Hepatocyte (in vitro differentiated cells): Measurements from ENCODE around the gene AKAP13. TPM values are rescaled to one million over a fixed set of nuclear protein-coding genes. Genes with fewer than 3 reads are reported as not detected.

Source experiments
- DNase-seq: peaks from one replicate; pipeline ENCODE4 v3.0.0-alpha.2; 2016; ENCODE audit warnings: low spot score
- H2AFZ ChIP-seq: fragments of 200-600 bp; sonication (generic); 2 replicates; pipeline ENCODE4 v1.6.0; 2016; ENCODE audit warnings: antibody characterized with exemption, mild to moderate bottlenecking
- H3K27ac ChIP-seq: fragments of 200-600 bp; sonication (generic); 2 replicates; pipeline ENCODE4 v1.5.1; 2016; ENCODE audit warnings: mild to moderate bottlenecking
- H3K27me3 ChIP-seq: fragments of 200-600 bp; sonication (generic); 2 replicates; pipeline ENCODE4 v1.6.1; 2016
- H3K36me3 ChIP-seq: fragments of 200-600 bp; sonication (generic); replicated peaks from 2 replicates; pipeline ENCODE4 v1.5.1; 2016; ENCODE audit warnings: low read depth; ENCODE audit not compliant: insufficient read depth
- H3K4me1 ChIP-seq: fragments of 200-600 bp; sonication (generic); 2 replicates; pipeline ENCODE4 v1.5.1; 2016; ENCODE audit warnings: mild to moderate bottlenecking, moderate library complexity; ENCODE audit not compliant: insufficient read depth
- H3K4me2 ChIP-seq: fragments of 200-600 bp; sonication (generic); 2 replicates; pipeline ENCODE4 v1.6.0; 2016
- H3K4me3 ChIP-seq: fragments of 200-600 bp; sonication (generic); 2 replicates; pipeline ENCODE4 v1.5.1; 2016; ENCODE audit warnings: mild to moderate bottlenecking
- H3K79me2 ChIP-seq: fragments of 200-600 bp; sonication (generic); 2 replicates; pipeline ENCODE4 v1.6.0; 2017; ENCODE audit warnings: mild to moderate bottlenecking
- H3K9me2 ChIP-seq: fragments of 200-600 bp; sonication (generic); replicated peaks from 2 replicates; pipeline ENCODE4 v1.6.0; 2017; ENCODE audit warnings: mild to moderate bottlenecking; ENCODE audit not compliant: insufficient read depth
- H3K9me3 ChIP-seq: fragments of 200-600 bp; sonication (generic); 2 replicates; pipeline ENCODE4 v1.5.1; 2016; ENCODE audit warnings: low read depth, mild to moderate bottlenecking
- H4K20me1 ChIP-seq: fragments of 200-600 bp; sonication (generic); 2 replicates; pipeline ENCODE4 v1.6.0; 2016; ENCODE audit warnings: mild to moderate bottlenecking; ENCODE audit not compliant: insufficient read depth, poor library complexity, severe bottlenecking
- CTCF ChIP-seq: fragments of 200-600 bp; sonication (generic); IDR thresholded peaks from 2 replicates; pipeline ENCODE4 v1.5.1; 2016; ENCODE audit warnings: antibody characterized with exemption, mild to moderate bottlenecking; ENCODE audit not compliant: poor library complexity
- EZH2 ChIP-seq: fragments of 200-600 bp; sonication (generic); IDR thresholded peaks from 2 replicates; pipeline ENCODE4 v1.6.1; 2016; ENCODE audit warnings: antibody characterized with exemption, mild to moderate bottlenecking, borderline replicate concordance
- EZH2phosphoT487 ChIP-seq: fragments of 200-600 bp; sonication (generic); IDR thresholded peaks from one replicate; pipeline ENCODE4 v1.6.1; 2018; ENCODE audit warnings: antibody characterized with exemption, mild to moderate bottlenecking, low read depth, moderate library complexity; ENCODE audit not compliant: unreplicated experiment, severe bottlenecking
- WGBS: methylation state at CpG from one replicate; pipeline ENCODE4 v1.1.6; 2016; ENCODE audit warnings: low lambda C conversion rate; ENCODE audit errors: missing lambda C conversion rate; 5-methylcytosine and 5-hydroxymethylcytosine counted together
- polyA plus RNA-seq: library from polyadenylated mRNA; unstranded; fragments of >200 nt; fragmentation: Nextera tagmentation; extraction: Ambion mirVana; gene quantifications from 2 replicates; pipeline ENCODE4 v1.2.1, GENCODE V29; 2016
- total RNA-seq: library from RNA; depleted of rRNA; stranded (reverse); fragments of >200 nt; gene quantifications from 2 replicates; pipeline ENCODE4 v1.2.3, GENCODE V29; 2014

Gene AKAP13
- total and polyA plus RNA-seq, 2 experiments from 2014 or later: 55.6 to 80.9 TPM

- Histone ChIP-seq H3K79me2 (peaks cover 81% of the 10 kb centered on the region), H4K20me1 (peaks cover under 1% of the 10 kb centered on the region), H3K4me1 (no peaks in the 10 kb centered on the region), H3K4me2 (no peak overlapping the region), H3K27me3 (no peaks in the 10 kb centered on the region), H3K4me3 (no peak overlapping the region), H3K9me2 (no peaks in the 10 kb centered on the region), H3K27ac (no peak overlapping the region), H3K9me3 (no peaks in the 10 kb centered on the region), H2AFZ (no peak overlapping the region), H3K36me3 (no peaks in the 10 kb centered on the region)
- WGBS: 96% methylated on average over 10 of the region's 10 CpGs
- TF ChIP-seq EZH2 (no peak), CTCF (no peak), EZH2phosphoT487 (no peak)
- no peak for DNase-seq
These were observed 393.6 kb downstream of the AKAP13 start for GRCh38 chr15:85773970-85774369.

- Histone ChIP-seq H3K27ac (no peak overlapping the region), H3K36me3 (no peaks in the 10 kb centered on the region), H2AFZ (no peak overlapping the region), H3K9me2 (no peaks in the 10 kb centered on the region), H3K9me3 (no peaks in the 10 kb centered on the region), H3K79me2 (peaks cover 93% of the 10 kb centered on the region), H4K20me1 (peaks cover 7% of the 10 kb centered on the region), H3K4me3 (no peak overlapping the region), H3K4me2 (no peak overlapping the region), H3K4me1 (no peaks in the 10 kb centered on the region), H3K27me3 (no peaks in the 10 kb centered on the region)
- no peak for TF ChIP-seq EZH2phosphoT487
- TF ChIP-seq EZH2: no peak
- TF ChIP-seq CTCF: no peak
- 91% methylated on average over 18 of the region's 18 CpGs for WGBS
- DNase-seq: no peak
These were observed 397.1 kb downstream of the AKAP13 start for GRCh38 chr15:85777250-85778106.

GRCh38 chr15:85778107-85778776 lies 397.8 kb downstream of the AKAP13 start:
- Histone ChIP-seq H3K27ac (no peak overlapping the region), H4K20me1 (peaks cover 7% of the 10 kb centered on the region), H3K79me2 (peaks cover 96% of the 10 kb centered on the region), H2AFZ (no peak overlapping the region), H3K4me1 (no peaks in the 10 kb centered on the region), H3K4me2 (no peak overlapping the region), H3K9me3 (no peaks in the 10 kb centered on the region), H3K4me3 (no peak overlapping the region), H3K9me2 (no peaks in the 10 kb centered on the region), H3K36me3 (no peaks in the 10 kb centered on the region), H3K27me3 (no peaks in the 10 kb centered on the region)
- TF ChIP-seq EZH2phosphoT487 (no peak), EZH2 (no peak), CTCF (no peak)
- DNase-seq: no peak
- 87% methylated on average over 10 of the region's 10 CpGs for WGBS
